HCT116 (cell line): ENCODE measurements around the gene ACSL4. TPM values are rescaled to one million over a fixed set of nuclear protein-coding genes. Genes with fewer than 3 reads are reported as not detected.

Experiments
- ATAC-seq: fragments of 200-7000 bp; cut with Tn5 transposase; 2 replicates; pipeline ENCODE4 v1.9.1; 2020; ENCODE audit warnings: mild to moderate bottlenecking, moderate library complexity
- BruUV-seq: library from RNA; stranded (reverse); fragments of 400-500 nt; replicated peaks from 2 replicates; lab custom pipeline; 2021; lab: Mats Ljungman, UMichigan
- CTCF ChIA-PET: fragments of 300-600 bp; sonication (Branson Sonifier 250); formaldehyde crosslinking; loops from one replicate; lab custom pipeline; 2021; ENCODE audit warnings: antibody characterized with exemption; lab: Charles Lee
- POLR2A ChIA-PET: fragments of 300-600, 350-600 bp; sonication (Branson Sonifier 250); formaldehyde crosslinking; loops from one replicate; lab custom pipeline; 2021; ENCODE audit warnings: antibody characterized with exemption; lab: Charles Lee
- RAD21 ChIA-PET, 2 experiments: fragments of 300-600 bp; sonication (Branson Sonifier 250); formaldehyde crosslinking; loops; one replicate each; lab custom pipeline; 2023; ENCODE audit warnings: low total read pairs in 2 of 2; ENCODE audit not compliant: uncharacterized antibody in 2 of 2, unreplicated experiment in 2 of 2, low non-redundant PET in 1 of 2; lab: Charles Lee
- DNase-seq: peaks from one replicate; pipeline ENCODE4 v3.0.0-alpha.2; 2010; ENCODE audit warnings: low read depth, low spot score
- H2AFZ ChIP-seq: fragments of 200-600 bp; shearing (Covaris generic), sonication (generic); 2 replicates; pipeline ENCODE4 v1.6.1; 2017; ENCODE audit warnings: low read depth, mixed run types, mixed read lengths, antibody characterized with exemption, low read length; ENCODE audit not compliant: poor library complexity, severe bottlenecking
- H3K27ac ChIP-seq: 2 replicates; pipeline ENCODE4 v1.5.1; 2012; ENCODE audit warnings: low read depth, low read length
- H3K27me3 ChIP-seq: fragments of 200-600 bp; sonication (generic); 2 replicates; pipeline ENCODE4 v1.6.1; 2016; ENCODE audit warnings: mixed run types, low read length, mixed read lengths; ENCODE audit not compliant: insufficient read depth
- H3K36me3 ChIP-seq, 2 experiments: fragments of 200-500 bp in 1 of 2; fragments of 200-600 bp in 1 of 2; sonication (Bioruptor generic) in 1 of 2; sonication (generic) in 1 of 2; 2 replicates each; pipeline versions ENCODE4 v1.5.1 to v1.6.1; 2014 to 2016; ENCODE audit warnings: low read length in 2 of 2, inconsistent platforms in 1 of 2, mixed read lengths in 1 of 2, mixed run types in 1 of 2; ENCODE audit not compliant: insufficient read depth in 2 of 2, control insufficient read depth in 1 of 2
- H3K4me1 ChIP-seq, 2 experiments: fragments of 200-600 bp in 1 of 2; sonication (generic) in 1 of 2; 2 replicates each; pipeline versions ENCODE4 v1.5.1 to v1.6.1; 2012 to 2017; ENCODE audit warnings: low read length in 2 of 2, inconsistent platforms in 1 of 2, mild to moderate bottlenecking in 1 of 2, mixed read lengths in 1 of 2, mixed run types in 1 of 2, moderate library complexity in 1 of 2; ENCODE audit not compliant: insufficient read depth in 2 of 2, control insufficient read depth in 1 of 2
- H3K4me2 ChIP-seq: fragments of 200-600 bp; sonication (generic); 2 replicates; pipeline ENCODE4 v1.6.1; 2017; ENCODE audit warnings: mixed run types, low read length, mixed read lengths
- H3K4me3 ChIP-seq, 2 experiments: fragments of 200-600 bp in 1 of 2; sonication (generic) in 1 of 2; replicated peaks in 1 of 2; 2 replicates each; pipeline ENCODE4 v1.5.1; 2011 to 2016; ENCODE audit warnings: low read length in 2 of 2, control low read depth in 1 of 2, low read depth in 1 of 2, mild to moderate bottlenecking in 1 of 2, mixed read lengths in 1 of 2, mixed run types in 1 of 2
- H3K79me2 ChIP-seq: fragments of 200-600 bp; sonication (generic); 2 replicates; pipeline ENCODE4 v1.6.1; 2017; ENCODE audit warnings: mild to moderate bottlenecking, mixed run types, low read length, moderate library complexity, mixed read lengths; ENCODE audit not compliant: insufficient read depth
- H3K9ac ChIP-seq: fragments of 200-600 bp; sonication (generic); 2 replicates; pipeline ENCODE4 v1.6.1; 2016; ENCODE audit warnings: low read length, mixed read lengths
- H3K9me2 ChIP-seq: fragments of 200-600 bp; sonication (generic), shearing (Covaris generic); 2 replicates; pipeline ENCODE4 v1.6.1; 2017; ENCODE audit warnings: mixed run types, mild to moderate bottlenecking, moderate library complexity; ENCODE audit not compliant: insufficient read depth
- H3K9me3 ChIP-seq, 2 experiments: fragments of 200-500 bp in 1 of 2; fragments of 200-600 bp in 1 of 2; sonication (Bioruptor generic) in 1 of 2; sonication (generic) in 1 of 2; 2 replicates each; pipeline ENCODE4 v1.6.1; 2014 to 2017; ENCODE audit warnings: low read length in 2 of 2, mixed read lengths in 2 of 2, inconsistent platforms in 1 of 2, low read depth in 1 of 2, mild to moderate bottlenecking in 1 of 2, mixed run types in 1 of 2, moderate library complexity in 1 of 2; ENCODE audit not compliant: control insufficient read depth in 1 of 2, insufficient read depth in 1 of 2
- H4K20me1 ChIP-seq: fragments of 200-600 bp; sonication (generic), shearing (Covaris generic); 2 replicates; pipeline ENCODE4 v1.6.1; 2017; ENCODE audit warnings: mixed run types, mild to moderate bottlenecking, moderate library complexity; ENCODE audit not compliant: insufficient read depth
- CEBPB ChIP-seq: IDR thresholded peaks from 2 replicates; pipeline ENCODE4 v1.6.1; 2012; ENCODE audit warnings: low read depth
- CTCF ChIP-seq, 3 experiments: fragments of 200-600 bp in 1 of 3; sonication (generic) in 1 of 3; IDR thresholded peaks in 2 of 3; conservative IDR thresholded peaks in 1 of 3; 2 replicates each; pipeline ENCODE4 v1.5.1; 2012 to 2017; ENCODE audit warnings: low read depth in 2 of 3, low read length in 2 of 3, antibody characterized with exemption in 1 of 3, borderline replicate concordance in 1 of 3, control low read depth in 1 of 3, mild to moderate bottlenecking in 1 of 3, mixed read lengths in 1 of 3, mixed run types in 1 of 3, moderate library complexity in 1 of 3; ENCODE audit not compliant: insufficient read depth in 1 of 3
- EGR1 ChIP-seq: IDR thresholded peaks from 2 replicates; pipeline ENCODE4 v1.6.1; 2012; ENCODE audit warnings: low read depth
- ELF1 ChIP-seq: IDR thresholded peaks from 2 replicates; pipeline ENCODE4 v1.6.1; 2012; ENCODE audit warnings: low read depth, borderline replicate concordance
- JUND ChIP-seq: IDR thresholded peaks from 2 replicates; pipeline ENCODE4 v1.6.1; 2012
- REST ChIP-seq: IDR thresholded peaks from 2 replicates; pipeline ENCODE4 v1.6.1; 2012; ENCODE audit warnings: low read depth
- SRF ChIP-seq: IDR thresholded peaks from 2 replicates; pipeline ENCODE4 v1.6.1; 2012; ENCODE audit warnings: low read depth
- TCF7L2 ChIP-seq: IDR thresholded peaks from 2 replicates; pipeline ENCODE4 v1.7.0; 2011; ENCODE audit warnings: borderline replicate concordance, inconsistent platforms; ENCODE audit not compliant: insufficient read depth, insufficient read length; ENCODE audit errors: extremely low read depth
- ZNF274 ChIP-seq: fragments of 200-500 bp; sonication (Bioruptor generic); IDR thresholded peaks from 2 replicates; pipeline ENCODE4 v1.6.1; 2014; ENCODE audit warnings: mild to moderate bottlenecking, low read depth, low read length, inconsistent platforms
- intact Hi-C: fragments of 100-400 bp; cut with micrococcal nuclease; formaldehyde crosslinking; loops from 2 replicates; pipeline ENCODE4 v1.10.0; 2022
- total RNA-seq: library from RNA; stranded (reverse); gene quantifications from one replicate; pipeline ENCODE4 v1.2.1, GENCODE V29; 2021; ENCODE audit not compliant: unreplicated experiment

The ACSL4 gene
- total RNA-seq, 1 experiment from 2014 or later: 50.5 TPM

GRCh38 chrX:109709129-109709631 is 23.9 kb downstream of the ACSL4 start:
- peaks cover 55% of the 10 kb centered on the region for H3K79me2 ChIP-seq
- CTCF ChIA-PET: interaction anchor here (1.4 to 2.5 kb wide), 2 partner anchors 148 to 182 kb away, joined by 5 to 8 read pairs; no protein-coding TSS in a partner anchor
- no peaks in the 10 kb centered on the region for H3K9me3 ChIP-seq
- H3K27ac ChIP-seq: peak overlapping the region; percentile 45; the same call in 1 of the 2 replicates
- H3K9ac ChIP-seq: no peak overlapping the region
- RAD21 ChIA-PET: no interaction called here
- H3K27me3 ChIP-seq: no peaks in the 10 kb centered on the region
- H3K9me2 ChIP-seq: no peaks in the 10 kb centered on the region
- peak; percentile 76 for ATAC-seq
- intact Hi-C loops: no loop called here
- BruUV-seq: no TSS peak
- H4K20me1 ChIP-seq: no peaks in the 10 kb centered on the region
- DNase-seq: peak; percentile 19
- H3K4me2 ChIP-seq: peak overlapping the region; percentile 56
- POLR2A ChIA-PET: no interaction called here
- TF ChIP-seq EGR1 (no peak), CEBPB (0 out of 2 replicates have a peak, but pooled peaks have one; percentile 13), TCF7L2 (peak; percentile 89), ELF1 (no peak), JUND (0 out of 2 replicates have a peak, but pooled peaks have one; percentile 22)
- H3K4me1 ChIP-seq: peaks cover 19 to 38% of the 10 kb centered on the region in 2 experiments
- no peaks in the 10 kb centered on the region for H3K36me3 ChIP-seq
- H3K4me3 ChIP-seq: no peak overlapping the region
- H2AFZ ChIP-seq: no peak overlapping the region

GRCh38 chrX:109707720-109708119 is 25.3 kb downstream of the ACSL4 start:
- Histone ChIP-seq H3K79me2 (peaks cover 51% of the 10 kb centered on the region), H3K4me3 (no peak overlapping the region), H3K4me2 (no peak overlapping the region), H3K27ac (no peak overlapping the region), H2AFZ (no peak overlapping the region), H4K20me1 (no peaks in the 10 kb centered on the region), H3K36me3 (no peaks in the 10 kb centered on the region), H3K4me1 (peaks cover 17 to 27% of the 10 kb centered on the region in 2 experiments), H3K9me3 (no peaks in the 10 kb centered on the region), H3K27me3 (no peaks in the 10 kb centered on the region), H3K9me2 (no peaks in the 10 kb centered on the region), H3K9ac (no peak overlapping the region)
- ATAC-seq (no peak), DNase-seq (no peak)
- ChIA-PET CTCF (no interaction called here), POLR2A (no interaction called here), RAD21 (no interaction called here)
- intact Hi-C loops: no loop called here
- no TSS peak for BruUV-seq
- TF ChIP-seq REST (no peak), SRF (no peak), ELF1 (no peak), CTCF (IDR thresholded peaks at IDR 0.05 in 2 of 3, conservative IDR thresholded peaks at IDR 0.05 in 1 of 3; ENCODE audit: borderline replicate concordance in 1 of 3, insufficient read depth in 1 of 3, low read depth in 2 of 3, low read length in 2 of 3) (no peak), ZNF274 (no peak)
